HTERT RPE-1 (cell line): Measurements from ENCODE around the gene IMP4.

Experiments
- in situ Hi-C: fragments of 300-500 bp; cut with MboI; formaldehyde crosslinking; loops from 4 replicates; pipeline ENCODE4 v1.14.3; 2020; ENCODE audit warnings: low sequenced_read_pairs

Gene IMP4

DNA sequence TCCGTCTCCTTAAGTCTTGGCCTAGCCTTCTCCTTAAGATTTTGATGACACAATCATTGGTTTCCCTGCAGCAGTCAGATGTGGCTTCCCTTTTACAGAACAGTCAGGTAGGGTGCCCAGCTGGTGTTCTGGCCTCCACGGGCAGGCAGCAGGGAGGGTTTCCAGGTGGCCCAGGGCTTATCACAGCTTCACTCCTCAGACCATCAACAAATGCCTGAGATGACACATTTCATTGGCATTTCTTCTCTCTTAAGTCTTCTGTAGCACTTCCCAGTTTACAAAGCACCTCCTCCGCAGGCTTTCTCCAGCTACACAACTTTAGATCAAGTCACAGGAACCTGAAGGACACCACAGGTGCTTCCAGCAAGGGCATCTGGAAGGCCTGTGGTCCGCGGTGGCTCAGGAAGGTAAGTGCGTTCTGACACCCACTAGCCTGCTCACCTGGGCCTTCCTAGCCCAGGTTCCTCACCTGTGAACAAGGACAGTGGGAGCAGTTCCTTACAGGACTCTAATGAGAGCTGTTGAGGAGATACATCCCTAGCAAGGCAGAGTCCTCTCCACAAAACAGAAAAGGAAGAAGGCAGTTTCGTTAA lies 50.7 kb downstream of the IMP4 start:
- in situ Hi-C loops = no loop called here
